GM21367 (cell line): ENCODE measurements around the gene TMEM63A.
"Not testable (repeated sequence)": the region's sequence is repeated elsewhere in the genome, so short reads cannot be mapped to it uniquely, and the experiment has no call there.

ENCODE experiments used
- ATAC-seq: cut with Tn5 transposase; IDR thresholded peaks from one replicate; pipeline ENCODE4 v1.9.1; 2021; ENCODE audit not compliant: unreplicated experiment

Gene TMEM63A

GRCh38 chr1:225909477-225909876 lies 27.3 kb upstream of the TMEM63A start:
- no peak for ATAC-seq

- no peak for ATAC-seq
Measured at GRCh38 chr1:225908773-225909172, 26.6 kb upstream of the TMEM63A start.

- no peak for ATAC-seq
Measured at GRCh38 chr1:225908013-225908640, 25.9 kb upstream of the TMEM63A start.

GRCh38 chr1:225907341-225907740 lies 25.2 kb upstream of the TMEM63A start:
- ATAC-seq = no peak

GRCh38 chr1:225906467-225906866 lies 24.3 kb upstream of the TMEM63A start:
- ATAC-seq = no peak

GRCh38 chr1:225903623-225904022 lies 21.4 kb upstream of the TMEM63A start:
- no peak for ATAC-seq

GRCh38 chr1:225899044-225899925 lies 17.1 kb upstream of the TMEM63A start:
- no peak for ATAC-seq

GRCh38 chr1:225897595-225898514 lies 15.7 kb upstream of the TMEM63A start:
- ATAC-seq = no peak

- ATAC-seq = peak; percentile 100
Measured at GRCh38 chr1:225896937-225897549, 14.9 kb upstream of the TMEM63A start.

GRCh38 chr1:225896494-225896893 lies 14.3 kb upstream of the TMEM63A start:
- no peak for ATAC-seq

GRCh38 chr1:225892307-225892706 lies 10.1 kb upstream of the TMEM63A start:
- ATAC-seq = no peak

GRCh38 chr1:225891229-225891972 lies 9.2 kb upstream of the TMEM63A start:
- no peak for ATAC-seq

GRCh38 chr1:225890346-225891228 lies 8.4 kb upstream of the TMEM63A start:
- ATAC-seq = no peak

GRCh38 chr1:225889743-225890142 lies 7.6 kb upstream of the TMEM63A start:
- no peak for ATAC-seq

GRCh38 chr1:225888898-225889601 lies 6.9 kb upstream of the TMEM63A start, which contains the start of gene LEFTY1:
Gene LEFTY1 (minus strand): TSS chr1:225889146. CDS start chr1:225889066, 80 bp downstream.
- ATAC-seq = no peak

- ATAC-seq = no peak
Measured at GRCh38 chr1:225888289-225888897, 6.2 kb upstream of the TMEM63A start.

GRCh38 chr1:225887554-225888288 lies 5.5 kb upstream of the TMEM63A start:
- not testable (repeated sequence) for ATAC-seq

- no peak for ATAC-seq
Measured at GRCh38 chr1:225887030-225887314, 4.8 kb upstream of the TMEM63A start.
